GM12878 (cell line): ENCODE data around the gene SRRM5.

Experiments
- CHD2 ChIP-seq: IDR thresholded peaks from 2 replicates; pipeline ENCODE4 v1.6.1; 2011; ENCODE audit warnings: low read depth, low read length, improper control_type of control experiment, borderline replicate concordance
- CREB1 ChIP-seq: IDR thresholded peaks from 2 replicates; pipeline ENCODE4 v1.6.1; 2012; ENCODE audit warnings: low read depth, mild to moderate bottlenecking, inconsistent platforms
- FOXM1 ChIP-seq: IDR thresholded peaks from 2 replicates; pipeline ENCODE4 v1.6.1; 2012; ENCODE audit warnings: low read depth, mild to moderate bottlenecking, inconsistent platforms, low read length, moderate library complexity
- RAD21 ChIP-seq: IDR thresholded peaks from 2 replicates; pipeline ENCODE4 v1.6.1; 2011; ENCODE audit warnings: mild to moderate bottlenecking, low read depth, low read length, moderate library complexity; ENCODE audit not compliant: insufficient read depth
- TF ChIP-seq, protein P1 (sequence below), 3 experiments: IDR thresholded peaks in 2 of 3; conservative IDR thresholded peaks in 1 of 3; 2 replicates each; pipeline ENCODE4 v1.5.1; 2011; ENCODE audit warnings: low read depth in 3 of 3, low read length in 3 of 3, mild to moderate bottlenecking in 3 of 3, control low read depth in 2 of 3, moderate library complexity in 2 of 3, inconsistent platforms in 1 of 3, mixed read lengths in 1 of 3; ENCODE audit not compliant: control insufficient read depth in 2 of 3, insufficient read depth in 1 of 3; ENCODE audit errors: extremely low read depth in 1 of 3

DNA sequence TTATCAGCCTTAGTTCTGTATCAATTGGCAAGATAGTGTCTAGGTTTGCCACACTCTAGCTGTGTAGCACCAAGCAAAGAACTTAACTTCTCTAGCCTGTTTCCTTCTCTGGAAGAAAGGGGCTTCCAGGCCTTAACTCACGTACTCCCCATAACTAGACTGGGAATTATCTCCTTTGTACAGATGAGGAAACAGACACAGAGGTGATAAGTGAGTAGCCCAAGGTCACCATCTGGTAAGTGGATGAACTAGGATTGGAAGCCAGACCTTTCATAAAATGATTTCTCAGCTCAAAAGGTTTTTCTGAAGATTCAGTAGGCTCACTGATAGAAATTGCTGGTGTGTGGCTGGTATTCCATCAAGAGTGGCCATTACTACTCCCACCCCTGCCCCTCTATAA, 4.4 kb downstream of the SRRM5 start:
- TF ChIP-seq, protein P1, sequence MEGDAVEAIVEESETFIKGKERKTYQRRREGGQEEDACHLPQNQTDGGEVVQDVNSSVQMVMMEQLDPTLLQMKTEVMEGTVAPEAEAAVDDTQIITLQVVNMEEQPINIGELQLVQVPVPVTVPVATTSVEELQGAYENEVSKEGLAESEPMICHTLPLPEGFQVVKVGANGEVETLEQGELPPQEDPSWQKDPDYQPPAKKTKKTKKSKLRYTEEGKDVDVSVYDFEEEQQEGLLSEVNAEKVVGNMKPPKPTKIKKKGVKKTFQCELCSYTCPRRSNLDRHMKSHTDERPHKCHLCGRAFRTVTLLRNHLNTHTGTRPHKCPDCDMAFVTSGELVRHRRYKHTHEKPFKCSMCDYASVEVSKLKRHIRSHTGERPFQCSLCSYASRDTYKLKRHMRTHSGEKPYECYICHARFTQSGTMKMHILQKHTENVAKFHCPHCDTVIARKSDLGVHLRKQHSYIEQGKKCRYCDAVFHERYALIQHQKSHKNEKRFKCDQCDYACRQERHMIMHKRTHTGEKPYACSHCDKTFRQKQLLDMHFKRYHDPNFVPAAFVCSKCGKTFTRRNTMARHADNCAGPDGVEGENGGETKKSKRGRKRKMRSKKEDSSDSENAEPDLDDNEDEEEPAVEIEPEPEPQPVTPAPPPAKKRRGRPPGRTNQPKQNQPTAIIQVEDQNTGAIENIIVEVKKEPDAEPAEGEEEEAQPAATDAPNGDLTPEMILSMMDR (IDR thresholded peaks at IDR 0.05 in 2 of 3, conservative IDR thresholded peaks at IDR 0.05 in 1 of 3; ENCODE audit: control insufficient read depth in 2 of 3, extremely low read depth in 1 of 3, insufficient read depth in 1 of 3, low read depth in 3 of 3, low read length in 3 of 3): no peak
- TF ChIP-seq FOXM1 (no peak), RAD21 (no peak), CREB1 (no peak), CHD2 (no peak)
